RWPE1 (cell line): ENCODE data around the gene ZBTB7C.

ENCODE experiments used
- CTCF ChIA-PET: fragments of 350-600 bp; sonication (Branson Sonifier 250); formaldehyde crosslinking; extraction: SDS; loops from one replicate; lab custom pipeline; 2021; lab: Yijun Ruan, JAX
- POLR2A ChIA-PET: fragments of 400-600 bp; formaldehyde crosslinking; extraction: SDS; loops from one replicate; lab custom pipeline; 2020; ENCODE audit warnings: antibody characterized with exemption; ENCODE audit not compliant: low non-redundant PET; lab: Yijun Ruan, JAX
- DNase-seq: peaks from one replicate; pipeline ENCODE4 v3.0.0; 2012; ENCODE audit warnings: low spot score
- H3K27ac ChIP-seq: fragments of 450-650 bp; 2 replicates; pipeline ENCODE4 v1.5.1; 2017
- CTCF ChIP-seq: fragments of 450-650 bp; conservative IDR thresholded peaks from 2 replicates; pipeline ENCODE4 v1.5.1; 2017; ENCODE audit warnings: low read depth, mild to moderate bottlenecking

The ZBTB7C gene

GRCh38 chr18:48452861-48453323 lies 43.7 kb upstream of the ZBTB7C start:
- POLR2A ChIA-PET, result no interaction called here

GRCh38 chr18:48450685-48451084 lies 41.5 kb upstream of the ZBTB7C start:
- H3K27ac ChIP-seq, result no peak overlapping the region
- ChIA-PET CTCF (no interaction called here), POLR2A (no interaction called here)
- DNase-seq, result no peak
- TF ChIP-seq CTCF, result no peak

More at GRCh38 chr18:48452861-48453323, 43.7 kb upstream of the ZBTB7C start:
- no peak for DNase-seq
- TF ChIP-seq CTCF, result no peak
- peak overlapping the region; percentile 88 for H3K27ac ChIP-seq
- CTCF ChIA-PET, result interaction anchor here (1.0 kb wide), 1 partner anchor 41 kb away, joined by 4 read pairs; no protein-coding TSS in a partner anchor

GRCh38 chr18:48446582-48447225 lies 37.5 kb upstream of the ZBTB7C start:
- ChIA-PET POLR2A (no interaction called here), CTCF (interaction anchor here (0.5 to 3.0 kb wide), 8 partner anchors 9 to 1140 kb away, joined by 3 to 15 read pairs (median 3); no protein-coding TSS in a partner anchor)
- TF ChIP-seq CTCF, result peak; percentile 95
- DNase-seq, result peak; percentile 53
- H3K27ac ChIP-seq, result no peak overlapping the region

- POLR2A ChIA-PET, result no interaction called here
- peak; percentile 75 for TF ChIP-seq CTCF
- H3K27ac ChIP-seq, result no peak overlapping the region
- CTCF ChIA-PET, result interaction anchor here (0.5 to 3.0 kb wide), 14 partner anchors 9 to 592 kb away, joined by 3 to 15 read pairs (median 4); no protein-coding TSS in a partner anchor
- DNase-seq, result peak; percentile 30
These were observed 36.4 kb upstream of the ZBTB7C start for GRCh38 chr18:48445540-48445939.

GRCh38 chr18:48442761-48443160 lies 33.6 kb upstream of the ZBTB7C start:
- ChIA-PET CTCF (no interaction called here), POLR2A (no interaction called here)
- no peak for TF ChIP-seq CTCF
- no peak for DNase-seq
- H3K27ac ChIP-seq, result no peak overlapping the region

- CTCF ChIA-PET, result interaction anchor here (0.5 kb wide), 1 partner anchor 46 kb away, joined by 8 read pairs; no protein-coding TSS in a partner anchor
- TF ChIP-seq CTCF, result no peak
- H3K27ac ChIP-seq, result no peak overlapping the region
- POLR2A ChIA-PET, result interaction anchor here (0.7 kb wide), 1 partner anchor 382 kb away, joined by 3 read pairs; no protein-coding TSS in a partner anchor
- no peak for DNase-seq
These were observed 32.3 kb upstream of the ZBTB7C start for GRCh38 chr18:48441405-48441881.
